CD4-positive, alpha-beta T cell (primary cell): ENCODE results near the gene CSTF3. TPM values are rescaled to one million over a fixed set of nuclear protein-coding genes. Genes with fewer than 3 reads are reported as not detected.

Experiments used
- ATAC-seq: fragments of 200-7000 bp; cut with Tn5 transposase; one replicate; pipeline ENCODE4 v1.10.0; 2022; ENCODE audit warnings: mild to moderate bottlenecking; ENCODE audit not compliant: poor library complexity
- CTCF ChIA-PET: fragments of 350-600 bp; sonication (Branson Sonifier 250); formaldehyde crosslinking; loops from one replicate; lab custom pipeline; 2021; ENCODE audit warnings: antibody characterized with exemption, inconsistent platforms; lab: Charles Lee
- POLR2A ChIA-PET: fragments of 350-600 bp; sonication (Branson Sonifier 250); formaldehyde crosslinking; loops from one replicate; lab custom pipeline; 2021; ENCODE audit warnings: antibody characterized with exemption, inconsistent platforms; lab: Charles Lee
- DNase-seq, 14 experiments: peaks; one replicate each; pipeline ENCODE4 v3.0.0-alpha.2; 2013 to 2020; ENCODE audit warnings: mixed read lengths in 2 of 14
- H3K27ac ChIP-seq, 2 donors: one replicate each; pipeline versions ENCODE4 v1.5.1 to v1.7.0; 2013; ENCODE audit warnings: low read length in 2 of 2, low read depth in 1 of 2, mild to moderate bottlenecking in 1 of 2
- H3K27me3 ChIP-seq, 2 experiments: 1 replicate in 1 of 2; 2 replicates in 1 of 2; pipeline versions ENCODE4 v1.6.1 to v1.7.0; 2013; ENCODE audit warnings: low read length in 2 of 2, control low read depth in 1 of 2, mild to moderate bottlenecking in 1 of 2, moderate library complexity in 1 of 2; ENCODE audit not compliant: insufficient read depth in 2 of 2, control insufficient read depth in 1 of 2
- H3K36me3 ChIP-seq: one replicate; pipeline ENCODE4 v1.6.1; 2013; ENCODE audit warnings: low read length, control low read depth; ENCODE audit not compliant: insufficient read depth
- H3K4me1 ChIP-seq: one replicate; pipeline ENCODE4 v1.6.1; 2013; ENCODE audit warnings: low read length, control low read depth; ENCODE audit not compliant: insufficient read depth
- H3K4me3 ChIP-seq: one replicate; pipeline ENCODE4 v1.5.1; 2013; ENCODE audit warnings: mild to moderate bottlenecking, low read length, moderate library complexity
- H3K9me3 ChIP-seq, 2 experiments: 1 replicate in 1 of 2; 2 replicates in 1 of 2; pipeline versions ENCODE4 v1.6.1 to v1.7.0; 2013; ENCODE audit warnings: low read length in 2 of 2, mild to moderate bottlenecking in 2 of 2, control low read depth in 1 of 2, moderate library complexity in 1 of 2; ENCODE audit not compliant: control insufficient read depth in 1 of 2, insufficient read depth in 1 of 2
- H3K27ac Mint-ChIP-seq: one replicate; pipeline ENCODE4 v1.8.0; 2020; ENCODE audit warnings: mixed read lengths
- H3K27me3 Mint-ChIP-seq: one replicate; pipeline ENCODE4 v1.8.0; 2021; ENCODE audit warnings: mixed read lengths
- H3K36me3 Mint-ChIP-seq: one replicate; pipeline ENCODE4 v1.8.0; 2021; ENCODE audit warnings: low read depth, mixed read lengths
- H3K4me1 Mint-ChIP-seq: one replicate; pipeline ENCODE4 v1.8.0; 2021; ENCODE audit warnings: low read depth, mixed read lengths
- H3K4me3 Mint-ChIP-seq: one replicate; pipeline ENCODE4 v1.8.0; 2020; ENCODE audit warnings: mild to moderate bottlenecking, mixed read lengths
- H3K9me3 Mint-ChIP-seq: one replicate; pipeline ENCODE4 v1.8.0; 2020; ENCODE audit warnings: mixed read lengths
- CTCF ChIP-seq: fragments of 200-600 bp; IDR thresholded peaks from one replicate; pipeline ENCODE4 v1.8.0; 2022; ENCODE audit warnings: antibody characterized with exemption, mild to moderate bottlenecking
- intact Hi-C, 2 experiments: fragments of 100-400 bp; cut with DNase I in 1 of 2; cut with micrococcal nuclease in 1 of 2; formaldehyde crosslinking; loops; one replicate each; pipeline versions ENCODE4 v1.15.1 to v1.9.0; 2023 to 2025; cut with DNase I, micrococcal nuclease
- total RNA-seq, 174 experiments: library from RNA in 2 of 174; stranded (reverse) in 2 of 174; gene quantifications; one replicate each; pipeline ENCODE4 v1.2.3 and lab custom pipeline; 2021 to 2026

Gene CSTF3
- total RNA-seq, 2 experiments from 2014 or later: 6.4 to 9.9 TPM

- Histone ChIP-seq H3K36me3 (peaks cover 12% of the 10 kb centered on the region), H3K9me3 (no peaks in the 10 kb centered on the region), H3K27me3 (no peaks in the 10 kb centered on the region), H3K4me1 (no peaks in the 10 kb centered on the region), H3K4me3 (no peak overlapping the region), H3K27ac (no peak overlapping the region)
- intact Hi-C loops: no loop called here
- ChIA-PET POLR2A (no interaction called here), CTCF (no interaction called here)
- Mint-ChIP-seq H3K4me1 (peaks cover 9% of the 10 kb centered on the region), H3K4me3 (no peak overlapping the region), H3K9me3 (no peaks in the 10 kb centered on the region), H3K36me3 (peaks cover 26% of the 10 kb centered on the region), H3K27ac (no peak overlapping the region), H3K27me3 (no peaks in the 10 kb centered on the region)
- no peak for TF ChIP-seq CTCF
- ATAC-seq (no peak), DNase-seq (no peak)
These were observed 27.0 kb downstream of the CSTF3 start for GRCh38 chr11:33134276-33134675.

- Histone ChIP-seq H3K27me3 (no peaks in the 10 kb centered on the region), H3K9me3 (no peaks in the 10 kb centered on the region), H3K36me3 (peaks cover 8% of the 10 kb centered on the region), H3K27ac (no peak overlapping the region), H3K4me1 (no peaks in the 10 kb centered on the region), H3K4me3 (no peak overlapping the region)
- Mint-ChIP-seq H3K27ac (no peak overlapping the region), H3K36me3 (peaks cover 24% of the 10 kb centered on the region), H3K4me1 (peaks cover 9% of the 10 kb centered on the region), H3K9me3 (no peaks in the 10 kb centered on the region), H3K4me3 (no peak overlapping the region), H3K27me3 (no peaks in the 10 kb centered on the region)
- intact Hi-C loops: no loop called here
- POLR2A ChIA-PET: no interaction called here
- CTCF ChIA-PET: no interaction called here
- DNase-seq (no peak), ATAC-seq (no peak)
- no peak for TF ChIP-seq CTCF
These were observed 27.5 kb downstream of the CSTF3 start for GRCh38 chr11:33133761-33134160.

- no peaks in the 10 kb centered on the region for H3K9me3 Mint-ChIP-seq
- POLR2A ChIA-PET: no interaction called here
- no peak overlapping the region for H3K4me3 Mint-ChIP-seq
- Histone ChIP-seq H3K27ac (no peak overlapping the region), H3K4me3 (no peak overlapping the region), H3K27me3 (no peaks in the 10 kb centered on the region), H3K4me1 (no peaks in the 10 kb centered on the region), H3K36me3 (no peaks in the 10 kb centered on the region), H3K9me3 (no peaks in the 10 kb centered on the region)
- intact Hi-C loops: no loop called here
- peaks cover 13% of the 10 kb centered on the region for H3K36me3 Mint-ChIP-seq
- no peak for TF ChIP-seq CTCF
- CTCF ChIA-PET: no interaction called here
- no peak for ATAC-seq
- peaks cover 9% of the 10 kb centered on the region for H3K4me1 Mint-ChIP-seq
- no peak for DNase-seq
- H3K27me3 Mint-ChIP-seq: no peaks in the 10 kb centered on the region
- no peak overlapping the region for H3K27ac Mint-ChIP-seq
These were observed 28.8 kb downstream of the CSTF3 start for GRCh38 chr11:33132510-33132909.
